Measurements from ENCODE around the gene PGAP2. TPM values are rescaled to one million over a fixed set of nuclear protein-coding genes. Genes with fewer than 3 reads are reported as not detected.

Gene PGAP2
- total RNA-seq, 1 donor from 2014 or later, result 10.0 TPM

- Histone ChIP-seq H4K20me1 (ENCODE audit: low read depth) (peaks cover 52% of the 10 kb centered on the region), H3K4me3 (peak overlapping the region; percentile 86)
Measured at GRCh38 chr11:3795131-3796001, 13.0 kb upstream of the PGAP2 start.

GRCh38 chr11:3796002-3796311 lies 12.4 kb upstream of the PGAP2 start:
- TF ChIP-seq CTCF (IDR thresholded peaks at IDR 0.05) (no peak), EZH2phosphoT487 (IDR thresholded peaks at IDR 0.05) (no peak), EZH2 (IDR thresholded peaks at IDR 0.05) (no peak)
- peak overlapping the region; percentile 91 for H3K4me3 Mint-ChIP-seq
- peaks cover 47% of the 10 kb centered on the region for H4K20me1 ChIP-seq (ENCODE audit: low read depth)

More at GRCh38 chr11:3795131-3796001, 13.0 kb upstream of the PGAP2 start:
- Histone ChIP-seq H3K27ac (no peak overlapping the region), H3K4me2 (peak overlapping the region; percentile 89), H3K36me3 (no peaks in the 10 kb centered on the region), H3K79me2 (ENCODE audit: low read depth) (peaks cover 69% of the 10 kb centered on the region), H2AFZ (replicated peaks) (no peak overlapping the region), H3F3A (ENCODE audit: low read depth) (peaks cover 19% of the 10 kb centered on the region), H3K9ac (no peak overlapping the region), H3K27me3 (no peaks in the 10 kb centered on the region), H3K4me1 (peaks cover 9% of the 10 kb centered on the region), H3K9me3 (ENCODE audit: low read depth) (no peaks in the 10 kb centered on the region)
- peaks cover 23% of the 10 kb centered on the region for H3K36me3 Mint-ChIP-seq
- H3K4me3 Mint-ChIP-seq, result peak overlapping the region; percentile 91
- peak overlapping the region; percentile 73 for H3K27ac Mint-ChIP-seq
- DNase-seq (ENCODE audit: low spot score), result no peak
- H3K9me3 Mint-ChIP-seq, result no peaks in the 10 kb centered on the region
- H3K4me1 Mint-ChIP-seq, result peaks cover 23% of the 10 kb centered on the region
- H3K27me3 Mint-ChIP-seq (ENCODE audit: insufficient read depth, low read depth), result peaks cover 3% of the 10 kb centered on the region
- TF ChIP-seq CTCF (IDR thresholded peaks at IDR 0.05), result no peak
- no peak for TF ChIP-seq EZH2phosphoT487 (IDR thresholded peaks at IDR 0.05)
- TF ChIP-seq EZH2 (IDR thresholded peaks at IDR 0.05), result no peak

GRCh38 chr11:3796346-3796745 lies 12.0 kb upstream of the PGAP2 start:
- DNase-seq (ENCODE audit: low spot score), result no peak
- no peaks in the 10 kb centered on the region for H3K9me3 Mint-ChIP-seq
- Histone ChIP-seq H3K9me3 (ENCODE audit: low read depth) (no peaks in the 10 kb centered on the region), H3K27ac (no peak overlapping the region), H3K4me1 (peaks cover 9% of the 10 kb centered on the region), H3K27me3 (no peaks in the 10 kb centered on the region), H3K36me3 (no peaks in the 10 kb centered on the region), H3K79me2 (ENCODE audit: low read depth) (peaks cover 59% of the 10 kb centered on the region), H3F3A (ENCODE audit: low read depth) (peaks cover 19% of the 10 kb centered on the region), H3K9ac (peak overlapping the region; percentile 82), H3K4me2 (peak overlapping the region; percentile 89), H4K20me1 (ENCODE audit: low read depth) (peaks cover 47% of the 10 kb centered on the region), H3K4me3 (peak overlapping the region; percentile 86), H2AFZ (replicated peaks) (no peak overlapping the region)
- H3K27me3 Mint-ChIP-seq (ENCODE audit: insufficient read depth, low read depth), result peaks cover 5% of the 10 kb centered on the region
- no peak for TF ChIP-seq CTCF (IDR thresholded peaks at IDR 0.05)
- TF ChIP-seq EZH2 (IDR thresholded peaks at IDR 0.05), result no peak
- TF ChIP-seq EZH2phosphoT487 (IDR thresholded peaks at IDR 0.05), result no peak
- peak overlapping the region; percentile 91 for H3K4me3 Mint-ChIP-seq
- peaks cover 20% of the 10 kb centered on the region for H3K36me3 Mint-ChIP-seq
- H3K4me1 Mint-ChIP-seq, result peaks cover 23% of the 10 kb centered on the region
- peak overlapping the region; percentile 11 for H3K27ac Mint-ChIP-seq

More at GRCh38 chr11:3796002-3796311, 12.4 kb upstream of the PGAP2 start:
- Mint-ChIP-seq H3K36me3 (peaks cover 20% of the 10 kb centered on the region), H3K27ac (peak overlapping the region; percentile 73), H3K4me1 (peaks cover 23% of the 10 kb centered on the region), H3K9me3 (no peaks in the 10 kb centered on the region), H3K27me3 (ENCODE audit: insufficient read depth, low read depth) (peaks cover 4% of the 10 kb centered on the region)
- Histone ChIP-seq H3K79me2 (ENCODE audit: low read depth) (peaks cover 63% of the 10 kb centered on the region), H3K36me3 (no peaks in the 10 kb centered on the region), H3K9ac (peak overlapping the region; percentile 82), H2AFZ (replicated peaks) (no peak overlapping the region), H3K4me2 (peak overlapping the region; percentile 89), H3K27me3 (no peaks in the 10 kb centered on the region), H3K4me3 (peak overlapping the region; percentile 86), H3F3A (ENCODE audit: low read depth) (peaks cover 19% of the 10 kb centered on the region), H3K9me3 (ENCODE audit: low read depth) (no peaks in the 10 kb centered on the region), H3K27ac (no peak overlapping the region), H3K4me1 (peaks cover 9% of the 10 kb centered on the region)
- DNase-seq (ENCODE audit: low spot score), result no peak

All from neural progenitor cell (in vitro differentiated cells).